Activated CD8-positive, alpha-beta memory T cell treated with anti-CD3 and anti-CD28 coated beads for 24 hours (primary cell): ENCODE results near the gene ADSS1.

Source experiments
- DNase-seq: peaks from one replicate; pipeline ENCODE4 v3.0.0-alpha.2; 2020

The ADSS1 gene

GRCh38 chr14:104687601-104688504 is 36.2 kb upstream of the ADSS1 start:
- DNase-seq = no peak

GRCh38 chr14:104688505-104689108 is 35.4 kb upstream of the ADSS1 start:
- no peak for DNase-seq

- peak; percentile 76 for DNase-seq
Observed at GRCh38 chr14:104689109-104689880, 34.7 kb upstream of the ADSS1 start, which contains the start of gene INF2. TSS of gene INF2 (plus strand) at chr14:104689618. CDS start at chr14:104701366, 11,748 bp downstream.

GRCh38 chr14:104689881-104690711 is 33.9 kb upstream of the ADSS1 start:
- no peak for DNase-seq

- no peak for DNase-seq
Observed at GRCh38 chr14:104690861-104691455, 33.1 kb upstream of the ADSS1 start.

- DNase-seq = no peak
Observed at GRCh38 chr14:104691546-104692260, 32.3 kb upstream of the ADSS1 start.

GRCh38 chr14:104692261-104692938 is 31.6 kb upstream of the ADSS1 start:
- DNase-seq = no peak

- DNase-seq = no peak
Observed at GRCh38 chr14:104692939-104693315, 31.1 kb upstream of the ADSS1 start.

GRCh38 chr14:104693482-104694431 is 30.3 kb upstream of the ADSS1 start:
- no peak for DNase-seq

- no peak for DNase-seq
Observed at GRCh38 chr14:104694475-104694950, 29.5 kb upstream of the ADSS1 start.

- peak; percentile 72 for DNase-seq
Observed at GRCh38 chr14:104694991-104695659, 28.9 kb upstream of the ADSS1 start.

- DNase-seq = no peak
Observed at GRCh38 chr14:104695660-104696000, 28.4 kb upstream of the ADSS1 start.

GRCh38 chr14:104696671-104697316 is 27.2 kb upstream of the ADSS1 start:
- DNase-seq = no peak

- DNase-seq = no peak
Observed at GRCh38 chr14:104697317-104697703, 26.7 kb upstream of the ADSS1 start.

GRCh38 chr14:104697892-104698583 is 26.0 kb upstream of the ADSS1 start:
- DNase-seq = no peak

- no peak for DNase-seq
Observed at GRCh38 chr14:104698688-104699425, 25.2 kb upstream of the ADSS1 start.

GRCh38 chr14:104699426-104699748 is 24.6 kb upstream of the ADSS1 start:
- no peak for DNase-seq
